PFSK-1 (cell line): ENCODE measurements around the gene PITRM1.

Experiments used
- FOXP2 ChIP-seq: optimal IDR thresholded peaks from 2 replicates; pipeline ENCODE3; 2011; ENCODE audit warnings: borderline replicate concordance, control low read depth, inconsistent platforms; ENCODE audit not compliant: insufficient read depth; ENCODE audit errors: extremely low read length, extremely low read depth
- POLR2AphosphoS5 ChIP-seq: IDR thresholded peaks from 2 replicates; pipeline ENCODE4 v1.6.1; 2012; ENCODE audit warnings: low read depth, mild to moderate bottlenecking, control low read depth, low read length, moderate library complexity
- REST ChIP-seq, 2 experiments: IDR thresholded peaks; 2 replicates each; pipeline versions ENCODE4 v1.6.1 to v1.8.0; 2011 to 2012; ENCODE audit warnings: low read depth in 2 of 2, low read length in 2 of 2, control low read depth in 1 of 2, inconsistent platforms in 1 of 2, mild to moderate bottlenecking in 1 of 2, moderate library complexity in 1 of 2; ENCODE audit not compliant: insufficient read depth in 1 of 2
- SIN3A ChIP-seq: IDR thresholded peaks from 2 replicates; pipeline ENCODE4 v1.6.1; 2012; ENCODE audit warnings: mild to moderate bottlenecking, low read length, moderate library complexity, borderline replicate concordance; ENCODE audit not compliant: insufficient read depth
- TAF1 ChIP-seq: IDR thresholded peaks from 2 replicates; pipeline ENCODE4 v1.6.1; 2012; ENCODE audit warnings: low read length, control low read depth, borderline replicate concordance; ENCODE audit not compliant: insufficient read depth

GRCh38 chr10:3213208-3213607 lies 40.6 kb upstream of the PITRM1 start:
- TF ChIP-seq POLR2AphosphoS5, result no peak
- TF ChIP-seq REST (IDR thresholded peaks at IDR 0.05; ENCODE audit: insufficient read depth in 1 of 2, low read depth in 2 of 2, low read length in 2 of 2), result no peak
- TF ChIP-seq SIN3A, result no peak
- TF ChIP-seq TAF1, result no peak
- no peak for TF ChIP-seq FOXP2
